GM19452 (cell line): ENCODE measurements around the gene PATE1.

Experiments used
- ATAC-seq: cut with Tn5 transposase; IDR thresholded peaks from one replicate; pipeline ENCODE4 v1.9.1; 2021; ENCODE audit not compliant: unreplicated experiment

PATE1 gene

DNA sequence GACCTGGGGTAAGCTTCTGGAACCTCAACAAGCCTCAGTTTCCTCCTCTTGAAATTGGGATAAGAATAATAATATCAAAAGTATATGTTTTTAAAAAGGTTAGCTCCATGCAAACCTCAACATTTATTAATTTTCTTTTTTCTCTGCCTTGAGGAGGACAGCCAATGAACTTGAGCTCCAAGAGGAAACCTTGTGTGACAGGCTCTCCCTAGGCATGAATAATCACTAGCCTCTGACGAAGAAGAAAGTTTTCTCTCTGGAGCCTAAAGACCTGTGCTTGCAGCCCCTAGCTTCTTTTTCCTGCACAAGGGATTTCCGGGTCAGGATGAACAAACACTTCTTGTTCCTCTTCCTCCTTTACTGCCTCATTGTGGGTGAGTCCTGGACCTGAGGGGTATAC, 41.7 kb downstream of the PATE1 start, which contains the start of gene PATE3:
Gene PATE3 (plus strand): TSS at position 301 of the 400 bp plus-strand sequence. CDS start 25 bp downstream, at position 326.
- no peak for ATAC-seq

DNA sequence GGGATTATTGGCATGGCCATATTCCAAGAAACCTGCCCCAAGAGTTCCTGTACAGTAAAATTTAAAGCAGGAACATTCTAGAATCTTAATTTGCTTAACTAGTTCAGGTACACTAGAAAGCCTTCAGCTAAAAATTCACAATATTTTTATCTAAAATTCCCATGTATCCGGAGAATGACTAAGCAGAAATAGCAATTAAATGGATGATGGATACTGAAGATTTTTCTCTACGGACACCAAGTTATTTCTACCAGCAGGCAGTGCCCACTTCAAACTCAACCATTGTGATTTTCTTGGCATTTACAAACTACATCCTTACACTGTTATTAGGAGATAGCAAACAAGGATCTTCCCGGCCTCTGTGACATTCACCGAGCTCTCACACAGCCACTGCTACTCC, 44.7 kb downstream of the PATE1 start:
- no peak for ATAC-seq

DNA sequence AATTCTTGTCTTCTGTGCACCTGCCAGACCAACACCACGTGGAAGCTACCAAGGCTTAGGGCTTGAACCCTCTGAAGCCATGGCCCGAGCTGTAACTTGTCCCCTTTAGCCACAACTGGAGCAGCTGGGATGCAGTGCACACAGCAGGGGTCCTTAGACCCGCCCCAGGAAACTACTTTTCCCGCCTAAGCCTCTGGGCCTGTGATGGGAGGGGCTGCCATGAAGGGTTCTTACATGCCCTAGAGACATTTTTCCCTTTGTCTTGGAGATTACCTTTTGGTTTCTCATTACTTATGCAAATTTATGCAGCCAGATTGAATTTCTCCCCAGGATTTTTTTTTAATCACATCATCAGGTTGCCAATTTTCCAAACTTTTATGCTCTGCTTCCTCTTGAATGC, 51.6 kb downstream of the PATE1 start:
- ATAC-seq, result no peak
